ENCODE results near the gene CABP1. TPM values are rescaled to one million over a fixed set of nuclear protein-coding genes. Genes with fewer than 3 reads are reported as not detected.

Gene CABP1
- total and polyA plus RNA-seq, 11 donors: 2.4 to 9.9 (median 3.8) TPM

DNA sequence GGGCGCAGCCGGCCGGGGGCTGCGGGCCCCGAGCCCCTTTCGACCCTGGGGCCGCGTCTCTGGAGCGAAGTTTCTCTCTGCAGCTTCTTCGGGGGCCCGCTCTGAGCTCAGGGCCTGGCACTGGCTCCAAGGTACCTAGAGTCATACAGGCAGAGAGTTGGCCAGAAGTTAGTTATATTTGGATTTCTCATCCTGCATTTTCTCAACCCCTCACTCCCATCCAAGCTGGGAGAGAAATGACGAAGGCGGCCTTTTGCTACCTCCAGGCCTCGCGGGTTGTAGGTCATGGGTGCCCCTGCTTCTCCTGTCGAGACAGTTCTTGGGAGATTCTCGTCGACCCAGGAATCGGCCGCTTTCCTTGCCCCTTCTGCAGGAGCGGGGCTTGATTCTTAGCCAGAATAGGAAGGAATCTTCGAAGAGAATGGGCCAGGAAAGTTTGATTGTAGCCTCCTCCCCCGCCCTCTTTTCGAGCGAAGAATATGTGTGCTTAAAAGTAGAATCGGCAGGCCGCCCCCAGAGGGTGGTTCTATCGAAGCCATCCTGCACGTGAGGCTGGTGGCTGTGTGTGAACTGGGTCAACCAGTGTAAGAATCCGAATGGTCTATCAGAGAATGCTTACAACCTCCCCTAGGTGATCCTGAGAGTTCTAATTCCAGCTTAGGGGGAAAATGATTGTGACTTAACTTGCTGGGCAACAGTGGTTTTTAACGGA, 47.3 kb downstream of the CABP1 start:
- DNase-seq (peak in 1 of 5 donors; percentile 34), ATAC-seq (no peak)
- Histone ChIP-seq H3K9me3 (no peaks in the 10 kb centered on the region), H3K4me1 (peaks cover 0 to 67% (median 51%) of the 10 kb centered on the region in 12 donors), H3K4me3 (peak overlapping the region; percentile 68 to 98 (median 90)), H3K36me3 (peaks cover 0 to under 1% (median 0%) of the 10 kb centered on the region in 9 donors), H3K27me3 (no peaks in the 10 kb centered on the region), H3K27ac (peak overlapping the region; percentile 84 to 97 (median 94))
- TF ChIP-seq POLR2A (IDR thresholded peaks at IDR 0.05): no peak
- TF ChIP-seq, protein P1, sequence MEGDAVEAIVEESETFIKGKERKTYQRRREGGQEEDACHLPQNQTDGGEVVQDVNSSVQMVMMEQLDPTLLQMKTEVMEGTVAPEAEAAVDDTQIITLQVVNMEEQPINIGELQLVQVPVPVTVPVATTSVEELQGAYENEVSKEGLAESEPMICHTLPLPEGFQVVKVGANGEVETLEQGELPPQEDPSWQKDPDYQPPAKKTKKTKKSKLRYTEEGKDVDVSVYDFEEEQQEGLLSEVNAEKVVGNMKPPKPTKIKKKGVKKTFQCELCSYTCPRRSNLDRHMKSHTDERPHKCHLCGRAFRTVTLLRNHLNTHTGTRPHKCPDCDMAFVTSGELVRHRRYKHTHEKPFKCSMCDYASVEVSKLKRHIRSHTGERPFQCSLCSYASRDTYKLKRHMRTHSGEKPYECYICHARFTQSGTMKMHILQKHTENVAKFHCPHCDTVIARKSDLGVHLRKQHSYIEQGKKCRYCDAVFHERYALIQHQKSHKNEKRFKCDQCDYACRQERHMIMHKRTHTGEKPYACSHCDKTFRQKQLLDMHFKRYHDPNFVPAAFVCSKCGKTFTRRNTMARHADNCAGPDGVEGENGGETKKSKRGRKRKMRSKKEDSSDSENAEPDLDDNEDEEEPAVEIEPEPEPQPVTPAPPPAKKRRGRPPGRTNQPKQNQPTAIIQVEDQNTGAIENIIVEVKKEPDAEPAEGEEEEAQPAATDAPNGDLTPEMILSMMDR (IDR thresholded peaks at IDR 0.05): no peak
- intact Hi-C loops (cut with DNase I): loop anchor here in 8 of 10 donors (2.0 to 5.0 kb wide), 5 partner anchors 23 to 40 kb away; partner anchors contain the start of gene UNC119B (in 3 of the 8)
- WGBS, 4 donors: 0 to 1% (median 0%) methylated on average over 31 of the region's 31 CpGs

DNA sequence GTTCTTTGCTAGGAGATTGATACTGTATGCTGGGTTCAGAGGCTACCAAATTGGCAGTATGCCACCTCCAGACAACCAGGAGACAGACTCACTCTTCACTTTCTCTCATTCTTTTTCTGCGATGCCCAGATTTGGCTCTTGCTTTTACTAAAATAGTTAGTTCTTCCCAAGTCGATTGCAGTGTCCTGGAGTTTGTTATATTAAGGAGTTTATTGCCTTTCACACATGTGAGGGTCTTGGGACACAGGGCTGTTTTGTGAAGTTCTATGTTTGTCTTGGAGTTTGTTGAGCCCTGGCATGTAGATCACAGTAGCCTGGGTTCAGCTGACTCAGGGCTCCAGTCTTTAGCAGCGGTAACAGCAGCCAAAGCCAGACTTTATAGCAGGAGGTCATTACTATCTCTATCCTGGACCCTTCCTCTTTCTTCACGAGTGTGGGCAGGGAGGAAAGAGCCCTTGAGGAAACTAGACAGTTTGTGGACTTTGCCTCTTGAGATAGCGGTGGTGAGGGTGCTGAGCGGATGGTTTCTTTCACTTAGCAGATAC, 48.2 kb downstream of the CABP1 start:
- no peak for TF ChIP-seq POLR2A (IDR thresholded peaks at IDR 0.05)
- TF ChIP-seq, protein P1 (IDR thresholded peaks at IDR 0.05): no peak
- no peak for ATAC-seq

DNA sequence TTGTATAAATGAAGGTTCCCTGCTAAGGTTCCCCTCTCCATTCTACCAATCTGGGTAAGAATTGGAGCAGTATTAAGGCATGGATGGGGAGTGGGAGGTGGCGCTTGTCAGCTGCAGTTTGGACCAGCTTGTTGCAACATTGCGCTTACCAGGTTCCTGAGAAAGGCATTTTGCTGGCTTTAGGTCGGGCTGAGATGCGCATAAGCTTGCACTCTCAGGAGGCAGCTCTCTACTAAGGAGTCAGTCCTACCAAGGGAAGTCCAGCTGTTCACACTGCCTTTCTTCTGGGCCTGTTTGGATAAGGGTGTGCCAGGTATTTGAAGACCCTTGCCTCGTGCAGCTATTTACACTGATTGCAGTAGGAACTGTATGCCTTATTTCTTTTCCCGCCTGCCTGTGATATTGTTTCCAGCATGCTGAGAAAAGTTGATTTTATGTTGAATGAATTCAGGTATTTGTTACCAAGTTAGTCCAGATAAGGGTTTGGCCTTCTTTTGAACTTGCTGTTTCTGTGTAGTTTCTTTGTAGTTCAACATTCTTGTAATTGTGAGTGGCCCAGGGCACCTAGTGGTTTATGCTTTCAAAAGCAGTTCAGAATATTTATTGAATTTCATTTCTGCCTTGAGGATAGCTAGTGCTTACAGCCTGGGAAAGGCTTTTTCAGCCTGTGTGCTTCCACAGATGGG, 49.1 kb downstream of the CABP1 start:
- 61 to 73% (median 64%) methylated on average over 6 of the region's 6 CpGs for WGBS, 4 donors
- ATAC-seq (no peak), DNase-seq (no peak)
- H3K36me3 ChIP-seq: peaks cover 0 to 19% (median 7%) of the 10 kb centered on the region in 9 donors
- peak overlapping the region; percentile 20 to 95 (median 91) for H3K27ac ChIP-seq
- peak overlapping the region; percentile 17 to 98 (median 90) for H3K4me3 ChIP-seq
- TF ChIP-seq POLR2A (IDR thresholded peaks at IDR 0.05): no peak
- TF ChIP-seq, protein P1 (IDR thresholded peaks at IDR 0.05): no peak
- H3K27me3 ChIP-seq: no peaks in the 10 kb centered on the region
- peaks cover 0 to 75% (median 64%) of the 10 kb centered on the region in 12 donors for H3K4me1 ChIP-seq
- intact Hi-C loops (cut with DNase I): loop anchor here in 7 of 10 donors (2.0 to 5.0 kb wide), 4 partner anchors 21 to 42 kb away; partner anchors contain the start of gene UNC119B (in 1 of the 7)
- no peaks in the 10 kb centered on the region for H3K9me3 ChIP-seq

More for the DNA sequence above, 48.2 kb downstream of the CABP1 start:
- Histone ChIP-seq H3K4me1 (peaks cover 0 to 76% (median 59%) of the 10 kb centered on the region in 12 donors), H3K27me3 (no peaks in the 10 kb centered on the region), H3K4me3 (peak overlapping the region; percentile 68 to 98 (median 90)), H3K36me3 (peaks cover 0 to 9% (median 0%) of the 10 kb centered on the region in 9 donors), H3K9me3 (no peaks in the 10 kb centered on the region), H3K27ac (peak overlapping the region; percentile 25 to 97 (median 94))
- intact Hi-C loops (cut with DNase I): loop anchor here in 7 of 10 donors (2.0 to 5.0 kb wide), 4 partner anchors 22 to 41 kb away; partner anchors contain the start of gene UNC119B (in 1 of the 7)
- no peak for DNase-seq
- WGBS, 4 donors: 6 to 10% (median 9%) methylated on average over 6 of the region's 6 CpGs
